ENCODE measurements around the gene CCDC91.

CCDC91 gene

GRCh38 chr12:28543021-28543890, 353.0 kb downstream of the CCDC91 start:
- DNase-seq = no peak

GRCh38 chr12:28550757-28551704, 360.8 kb downstream of the CCDC91 start:
- no peak for DNase-seq

GRCh38 chr12:28552251-28552970, 362.2 kb downstream of the CCDC91 start:
- no peak for DNase-seq

- DNase-seq = no peak
These were observed 365.5 kb downstream of the CCDC91 start for GRCh38 chr12:28555748-28556147.

- no peak for DNase-seq
These were observed 368.0 kb downstream of the CCDC91 start for GRCh38 chr12:28558250-28558649.

- no peak for DNase-seq
These were observed 373.0 kb downstream of the CCDC91 start for GRCh38 chr12:28563286-28563685.

GRCh38 chr12:28563936-28564335, 373.7 kb downstream of the CCDC91 start:
- DNase-seq = no peak

GRCh38 chr12:28568118-28568517, 377.9 kb downstream of the CCDC91 start:
- no peak for DNase-seq

GRCh38 chr12:28568704-28569103, 378.4 kb downstream of the CCDC91 start:
- DNase-seq = no peak

- DNase-seq = no peak
These were observed 379.6 kb downstream of the CCDC91 start for GRCh38 chr12:28569698-28570411.

GRCh38 chr12:28570811-28571210, 380.6 kb downstream of the CCDC91 start:
- no peak for DNase-seq

GRCh38 chr12:28574746-28575592, 384.7 kb downstream of the CCDC91 start:
- no peak for DNase-seq

- no peak for DNase-seq
These were observed 385.4 kb downstream of the CCDC91 start for GRCh38 chr12:28575593-28576205.

- no peak for DNase-seq
These were observed 388.1 kb downstream of the CCDC91 start for GRCh38 chr12:28578361-28578760.

- no peak for DNase-seq
These were observed 388.6 kb downstream of the CCDC91 start for GRCh38 chr12:28578833-28579252.

- no peak for DNase-seq
These were observed 392.6 kb downstream of the CCDC91 start for GRCh38 chr12:28582672-28583376.

- DNase-seq = no peak
These were observed 393.5 kb downstream of the CCDC91 start for GRCh38 chr12:28583701-28584261.

GRCh38 chr12:28585146-28585545, 394.9 kb downstream of the CCDC91 start:
- DNase-seq = no peak

- no peak for DNase-seq
These were observed 396.2 kb downstream of the CCDC91 start for GRCh38 chr12:28586481-28586880.

GRCh38 chr12:28591831-28592230, 401.6 kb downstream of the CCDC91 start:
- no peak for DNase-seq
